Thyroid gland (tissue), 4 donors: ENCODE results near the gene CMPK1. TPM values are rescaled to one million over a fixed set of nuclear protein-coding genes. Genes with fewer than 3 reads are reported as not detected.

Source experiments
- DNase-seq, 2 donors: peaks; one replicate each; pipeline ENCODE4 v3.0.0-alpha.2; 2019
- H3K27ac ChIP-seq, 3 donors: fragments of 200-600 bp; sonication (generic); 1 replicate in 2 of 3; 2 replicates in 1 of 3; pipeline ENCODE4 v1.5.1; 2016 to 2019; ENCODE audit warnings: mild to moderate bottlenecking in 1 of 3, moderate library complexity in 1 of 3
- H3K27me3 ChIP-seq: fragments of 200-600 bp; sonication (generic); one replicate; pipeline ENCODE4 v1.5.1; 2019
- H3K36me3 ChIP-seq, 2 donors: fragments of 200-600 bp; sonication (generic); one replicate each; pipeline ENCODE4 v1.5.1; 2016 to 2019
- H3K4me1 ChIP-seq, 2 donors: fragments of 200-600 bp; sonication (generic); one replicate each; pipeline ENCODE4 v1.5.1; 2017 to 2019
- H3K4me3 ChIP-seq, 3 donors: fragments of 200-600 bp; sonication (generic); replicated peaks in 1 of 3; 1 replicate in 2 of 3; 2 replicates in 1 of 3; pipeline ENCODE4 v1.5.1; 2016; ENCODE audit warnings: mild to moderate bottlenecking in 1 of 3
- H3K9me3 ChIP-seq: fragments of 200-600 bp; sonication (generic); one replicate; pipeline ENCODE4 v1.5.1; 2017
- CTCF ChIP-seq, 6 experiments: fragments of 200-600 bp in 3 of 6; fragments of 450-650 bp in 3 of 6; sonication (generic) in 3 of 6; IDR thresholded peaks; one replicate each; pipeline ENCODE4 v1.5.1; 2016 to 2019; ENCODE audit warnings: antibody characterized with exemption in 6 of 6, mild to moderate bottlenecking in 2 of 6, inconsistent platforms in 1 of 6, moderate library complexity in 1 of 6
- POLR2A ChIP-seq, 2 donors: fragments of 450-650 bp; IDR thresholded peaks; one replicate each; pipeline ENCODE4 v1.6.1; 2017; ENCODE audit warnings: antibody characterized with exemption in 2 of 2, mild to moderate bottlenecking in 2 of 2, moderate library complexity in 1 of 2
- WGBS, 2 donors: methylation state at CpG; one replicate each; pipeline ENCODE4 v1.1.5; 2017; 5-methylcytosine and 5-hydroxymethylcytosine counted together
- intact Hi-C: fragments of 100-400 bp; cut with DNase I; formaldehyde crosslinking; loops from one replicate; pipeline ENCODE4 v1.15.1; 2023
- total RNA-seq, 4 donors: library from RNA; depleted of rRNA; stranded (reverse); fragments of >200 nt; gene quantifications; one replicate each; pipeline ENCODE4 v1.2.3, GENCODE V29; 2016

The CMPK1 gene
- total RNA-seq, 4 donors from 2014 or later = 122 to 147 (median 134) TPM

DNA sequence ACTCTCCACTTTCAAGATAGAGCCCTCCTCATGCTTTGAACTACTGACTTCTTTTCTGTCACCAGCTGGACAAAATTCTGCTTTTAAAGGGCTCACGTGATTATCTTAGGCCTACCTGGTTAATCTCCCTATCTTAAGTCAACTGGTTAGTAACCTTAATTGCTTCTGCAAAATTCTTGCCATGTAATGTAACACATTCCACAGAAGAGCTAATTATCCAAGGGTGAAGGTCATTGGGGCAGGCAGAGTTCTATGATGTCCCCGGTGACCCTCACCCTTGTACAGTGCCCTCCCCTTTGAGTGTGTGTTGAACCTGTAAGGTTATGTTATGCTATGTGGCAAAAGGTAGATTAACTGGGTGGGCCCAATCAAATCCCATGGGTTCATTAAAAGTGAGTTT lies 57.3 kb downstream of the CMPK1 start:
- no peak overlapping the region for H3K4me3 ChIP-seq
- intact Hi-C loops = no loop called here
- 71 to 73% methylated on average over 2 of the region's 2 CpGs for WGBS, 2 donors
- H3K27me3 ChIP-seq = no peaks in the 10 kb centered on the region
- no peaks in the 10 kb centered on the region for H3K36me3 ChIP-seq
- no peak for DNase-seq
- H3K9me3 ChIP-seq = no peaks in the 10 kb centered on the region
- no peaks in the 10 kb centered on the region for H3K4me1 ChIP-seq
- no peak overlapping the region for H3K27ac ChIP-seq
- TF ChIP-seq CTCF (IDR thresholded peaks at IDR 0.05) = no peak
- TF ChIP-seq POLR2A (IDR thresholded peaks at IDR 0.05) = no peak

- DNase-seq = no peak
- Histone ChIP-seq H3K36me3 (no peaks in the 10 kb centered on the region), H3K4me3 (no peak overlapping the region), H3K4me1 (no peaks in the 10 kb centered on the region), H3K9me3 (no peaks in the 10 kb centered on the region), H3K27ac (no peak overlapping the region), H3K27me3 (no peaks in the 10 kb centered on the region)
- intact Hi-C loops = no loop called here
- 63 to 66% methylated on average over 5 of the region's 5 CpGs for WGBS, 2 donors
- TF ChIP-seq POLR2A (IDR thresholded peaks at IDR 0.05) = no peak
- TF ChIP-seq CTCF (IDR thresholded peaks at IDR 0.05) = no peak
These were observed 59.6 kb downstream of the CMPK1 start for GRCh38 chr1:47393141-47393540.

- no peaks in the 10 kb centered on the region for H3K36me3 ChIP-seq
- intact Hi-C loops = no loop called here
- TF ChIP-seq POLR2A (IDR thresholded peaks at IDR 0.05) (no peak), CTCF (IDR thresholded peaks at IDR 0.05) (no peak)
- no peaks in the 10 kb centered on the region for H3K27me3 ChIP-seq
- 89 to 90% methylated on average over 3 of the region's 3 CpGs for WGBS, 2 donors
- no peaks in the 10 kb centered on the region for H3K4me1 ChIP-seq
- no peaks in the 10 kb centered on the region for H3K9me3 ChIP-seq
- H3K4me3 ChIP-seq = no peak overlapping the region
- DNase-seq = no peak
- H3K27ac ChIP-seq = no peak overlapping the region
These were observed 61.8 kb downstream of the CMPK1 start for GRCh38 chr1:47395433-47395832.

DNA sequence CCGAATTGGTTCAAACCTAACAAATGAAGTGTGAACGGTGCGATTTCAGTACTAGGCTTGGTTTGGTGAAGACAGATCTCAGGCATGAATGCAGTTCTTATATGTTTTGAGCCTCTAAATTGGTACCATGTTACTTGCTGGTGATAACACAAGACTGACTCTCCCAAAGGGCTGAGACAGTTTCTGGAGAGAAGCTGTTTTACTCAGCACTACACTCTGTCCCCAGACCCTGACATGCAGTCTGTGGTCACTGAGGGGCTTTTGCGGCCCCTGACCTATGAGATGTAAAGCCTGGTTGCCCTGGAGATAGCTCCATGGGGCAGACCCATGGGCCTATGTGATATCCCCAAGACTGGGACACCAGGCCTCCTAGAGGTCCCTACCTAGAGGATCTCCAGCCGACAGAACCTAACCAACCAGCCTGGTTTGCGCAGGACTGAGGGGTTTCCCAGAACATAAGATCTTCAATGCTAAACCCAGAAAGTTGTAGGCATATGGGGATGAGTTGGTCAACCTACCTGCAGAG lies 63.1 kb downstream of the CMPK1 start:
- intact Hi-C loops = no loop called here
- H3K4me1 ChIP-seq = no peaks in the 10 kb centered on the region
- TF ChIP-seq CTCF (IDR thresholded peaks at IDR 0.05) = no peak
- TF ChIP-seq POLR2A (IDR thresholded peaks at IDR 0.05) = no peak
- no peak overlapping the region for H3K4me3 ChIP-seq
- no peaks in the 10 kb centered on the region for H3K36me3 ChIP-seq
- whole genome bisulfite sequencing, 2 donors = 77 to 89% methylated on average over 5 to 6 of the region's 6 CpGs
- no peaks in the 10 kb centered on the region for H3K9me3 ChIP-seq
- H3K27me3 ChIP-seq = no peaks in the 10 kb centered on the region
- DNase-seq = no peak
- H3K27ac ChIP-seq = no peak overlapping the region

DNA sequence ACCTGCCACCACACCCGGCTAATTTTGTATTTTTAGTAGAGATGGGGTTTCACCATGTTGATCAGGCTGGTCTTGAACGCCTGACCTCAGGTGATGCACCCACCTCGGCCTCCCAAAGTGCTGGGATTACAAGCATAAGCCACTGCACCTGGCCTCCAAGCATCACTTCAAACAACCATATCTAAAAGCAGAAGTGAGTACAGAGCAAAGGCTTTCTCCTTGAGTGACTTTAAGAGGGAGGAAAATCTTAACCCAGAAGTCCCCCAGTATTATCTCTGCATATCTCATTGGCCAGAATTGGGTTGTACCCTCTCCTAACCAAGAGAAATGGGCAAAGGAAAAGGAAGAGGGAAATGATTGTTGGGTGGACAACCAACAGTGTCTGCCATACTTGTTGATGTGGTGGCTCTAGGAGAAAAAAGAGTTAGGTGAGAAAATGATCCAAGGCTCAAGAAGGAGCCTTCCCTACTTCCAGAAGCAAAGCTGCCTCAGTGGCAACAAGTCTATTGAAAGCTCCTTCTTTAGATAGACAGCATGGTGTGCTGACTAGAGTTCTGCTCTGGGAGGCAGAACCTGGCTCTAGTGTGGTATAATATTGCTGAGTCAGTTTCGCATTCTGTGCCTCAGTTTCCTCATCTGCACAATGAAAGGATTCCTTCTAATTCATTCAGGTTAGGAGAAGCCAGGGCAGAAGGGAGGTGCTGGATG lies 65.7 kb downstream of the CMPK1 start:
- Histone ChIP-seq H3K9me3 (no peaks in the 10 kb centered on the region), H3K4me1 (no peaks in the 10 kb centered on the region), H3K27ac (no peak overlapping the region), H3K4me3 (no peak overlapping the region), H3K27me3 (no peaks in the 10 kb centered on the region), H3K36me3 (no peaks in the 10 kb centered on the region)
- intact Hi-C loops = no loop called here
- TF ChIP-seq CTCF (IDR thresholded peaks at IDR 0.05) (no peak), POLR2A (IDR thresholded peaks at IDR 0.05) (no peak)
- no peak for DNase-seq
- WGBS, 2 donors = 85 to 88% methylated on average over 4 of the region's 4 CpGs
